Measurements from ENCODE around the gene RINT1.

Gene RINT1

DNA sequence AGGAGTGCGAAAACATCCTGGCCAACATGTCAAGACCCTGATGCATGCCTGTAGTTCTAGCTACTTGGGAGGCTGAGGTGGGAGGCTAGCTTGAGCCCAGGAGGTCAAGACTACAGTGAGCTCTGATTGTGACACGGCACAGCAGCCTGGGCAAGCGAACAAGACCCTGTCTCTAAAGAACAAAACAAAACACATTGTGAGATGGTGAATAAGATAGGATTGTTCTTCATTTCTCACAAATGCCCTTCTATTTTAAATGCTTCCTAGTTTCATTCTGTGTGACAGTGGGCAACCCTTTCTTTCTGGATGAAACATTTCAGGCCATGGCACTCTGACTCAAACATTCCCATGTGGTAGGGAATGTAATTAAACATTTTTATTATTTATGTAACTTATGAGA is 35.8 kb downstream of the RINT1 start:
- no peak overlapping the region for H3K27ac Mint-ChIP-seq
- no peak for ATAC-seq (replicated peaks)

DNA sequence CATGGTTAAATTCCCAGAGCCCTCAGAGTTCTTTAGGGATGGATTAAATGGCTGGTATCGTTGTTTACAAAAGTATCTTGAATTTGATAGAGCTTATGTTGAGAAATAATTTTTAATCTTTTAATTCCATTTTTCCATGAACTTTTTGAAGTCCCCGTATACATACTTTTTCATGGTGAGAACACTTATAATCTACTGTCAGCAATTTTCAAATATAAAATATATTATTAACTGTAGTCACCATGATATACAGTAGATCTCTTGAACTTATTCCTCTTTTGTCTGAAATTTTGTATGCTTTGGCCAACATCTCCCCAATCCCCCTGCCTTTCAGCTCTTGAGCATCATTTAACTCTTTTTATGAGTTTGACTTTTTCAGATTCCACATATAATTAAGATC is 39.9 kb downstream of the RINT1 start:
- Mint-ChIP-seq H3K27ac (no peak overlapping the region), H3K27me3 (no peaks in the 10 kb centered on the region)
- ATAC-seq (replicated peaks): no peak

More for the DNA sequence above, 35.8 kb downstream of the RINT1 start:
- no peak for DNase-seq
- H3K4me1 Mint-ChIP-seq (ENCODE audit: low read depth in 2 of 2): no peaks in the 10 kb centered on the region
- H3K9me3 Mint-ChIP-seq: no peaks in the 10 kb centered on the region
- no peak overlapping the region for H3K4me3 Mint-ChIP-seq
- peaks cover 61% of the 10 kb centered on the region for H3K36me3 Mint-ChIP-seq (ENCODE audit: insufficient read depth)
- H3K27me3 Mint-ChIP-seq: no peaks in the 10 kb centered on the region

DNA sequence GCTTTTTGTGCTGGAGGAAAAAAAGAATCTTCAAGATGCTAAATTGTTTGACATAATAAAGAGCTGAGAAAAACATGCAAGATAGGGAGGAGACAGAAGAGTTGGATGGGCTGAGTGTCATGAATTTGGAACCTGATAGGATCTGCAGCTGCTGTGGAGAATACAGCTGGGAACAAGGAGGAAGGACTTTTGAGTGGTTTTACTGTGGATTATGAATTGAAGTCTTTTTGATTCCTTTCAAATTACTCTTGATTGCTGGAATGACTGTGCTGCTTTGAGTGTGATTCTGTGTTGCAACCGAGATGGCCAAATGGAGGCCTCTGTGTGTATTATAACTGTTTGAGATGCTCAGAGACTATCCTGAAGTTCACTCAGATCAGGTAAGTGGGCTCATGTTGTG is 45.2 kb downstream of the RINT1 start:
- DNase-seq: no peak
- Mint-ChIP-seq H3K4me1 (ENCODE audit: low read depth in 2 of 2) (peaks cover 3 to 9% of the 10 kb centered on the region in 2 donors), H3K27ac (no peak overlapping the region), H3K9me3 (no peaks in the 10 kb centered on the region), H3K27me3 (peaks cover 2 to 17% of the 10 kb centered on the region in 2 donors), H3K4me3 (no peak overlapping the region), H3K36me3 (ENCODE audit: insufficient read depth) (peaks cover 6% of the 10 kb centered on the region)
- no peak for ATAC-seq (replicated peaks)

More for the DNA sequence above, 39.9 kb downstream of the RINT1 start:
- peaks cover 26% of the 10 kb centered on the region for H3K36me3 Mint-ChIP-seq (ENCODE audit: insufficient read depth)
- no peak overlapping the region for H3K4me3 Mint-ChIP-seq
- no peaks in the 10 kb centered on the region for H3K4me1 Mint-ChIP-seq (ENCODE audit: low read depth in 2 of 2)
- no peaks in the 10 kb centered on the region for H3K9me3 Mint-ChIP-seq
- DNase-seq: no peak

DNA sequence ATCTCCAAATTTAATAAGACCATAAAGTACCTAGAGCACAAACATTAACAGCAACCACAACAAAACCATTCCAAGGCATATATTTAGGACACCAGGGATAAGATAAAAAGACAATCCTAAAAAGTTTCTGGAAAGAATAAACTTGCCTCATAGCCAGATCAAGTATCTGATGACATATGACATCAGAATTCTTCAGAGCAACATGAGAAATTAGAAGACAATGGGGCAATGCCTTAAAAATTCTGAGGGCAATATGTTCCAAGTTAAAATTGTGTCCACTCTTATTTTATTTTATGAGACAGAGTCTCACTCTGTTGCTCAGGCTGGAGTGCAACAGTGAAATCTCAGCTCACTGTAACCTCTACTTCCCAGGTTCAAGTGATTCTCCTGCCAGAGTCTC is 46.5 kb downstream of the RINT1 start:
- Mint-ChIP-seq H3K4me1 (ENCODE audit: low read depth in 2 of 2) (peaks cover 3 to 9% of the 10 kb centered on the region in 2 donors), H3K9me3 (no peaks in the 10 kb centered on the region), H3K27ac (no peak overlapping the region), H3K36me3 (ENCODE audit: insufficient read depth) (peaks cover 6% of the 10 kb centered on the region), H3K27me3 (peaks cover 6 to 27% of the 10 kb centered on the region in 2 donors), H3K4me3 (no peak overlapping the region)
- DNase-seq (no peak), ATAC-seq (replicated peaks) (no peak)

DNA sequence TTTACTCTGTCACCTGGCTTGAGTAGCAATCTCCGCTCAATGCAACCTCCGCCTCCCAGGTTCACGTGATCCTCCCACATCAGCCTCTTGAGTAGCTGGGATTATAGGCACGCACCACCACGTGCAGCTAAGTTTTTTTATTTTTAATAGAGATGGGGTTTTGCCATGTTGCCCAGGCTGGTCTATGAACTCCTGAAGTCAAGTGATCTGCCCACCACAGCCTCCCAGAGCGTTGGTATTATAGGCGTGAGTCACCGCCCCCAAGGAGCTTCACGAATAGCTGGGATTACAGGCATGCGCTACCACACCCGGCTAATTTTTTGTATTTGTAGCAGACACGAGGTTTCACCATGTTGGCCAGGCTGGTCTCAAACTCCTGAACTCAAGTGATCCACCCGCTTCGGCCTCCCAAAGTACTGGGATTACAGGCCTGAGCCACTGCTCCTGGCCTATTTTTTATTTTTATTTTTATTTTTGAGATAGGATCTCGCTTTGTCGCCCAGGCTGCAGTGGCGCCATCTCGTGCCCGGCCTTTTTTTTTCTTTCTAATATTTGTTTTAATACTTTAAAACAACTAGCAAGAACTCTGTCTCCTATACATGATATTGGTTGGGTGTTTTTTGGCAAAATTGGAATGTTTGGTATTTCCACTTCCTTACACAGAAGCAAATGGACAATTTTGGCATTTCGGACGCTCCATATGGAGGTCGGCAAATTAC is 48.2 kb downstream of the RINT1 start:
- no peak for ATAC-seq (replicated peaks)
- no peak overlapping the region for H3K27ac Mint-ChIP-seq
- H3K4me3 Mint-ChIP-seq: no peak overlapping the region
- no peak for DNase-seq
- peaks cover 6 to 27% of the 10 kb centered on the region in 2 donors for H3K27me3 Mint-ChIP-seq
- H3K4me1 Mint-ChIP-seq (ENCODE audit: low read depth in 2 of 2): peaks cover 3 to 9% of the 10 kb centered on the region in 2 donors
- H3K9me3 Mint-ChIP-seq: peaks cover 3 to 6% of the 10 kb centered on the region in 2 donors
- H3K36me3 Mint-ChIP-seq (ENCODE audit: insufficient read depth): peaks cover 6% of the 10 kb centered on the region

DNA sequence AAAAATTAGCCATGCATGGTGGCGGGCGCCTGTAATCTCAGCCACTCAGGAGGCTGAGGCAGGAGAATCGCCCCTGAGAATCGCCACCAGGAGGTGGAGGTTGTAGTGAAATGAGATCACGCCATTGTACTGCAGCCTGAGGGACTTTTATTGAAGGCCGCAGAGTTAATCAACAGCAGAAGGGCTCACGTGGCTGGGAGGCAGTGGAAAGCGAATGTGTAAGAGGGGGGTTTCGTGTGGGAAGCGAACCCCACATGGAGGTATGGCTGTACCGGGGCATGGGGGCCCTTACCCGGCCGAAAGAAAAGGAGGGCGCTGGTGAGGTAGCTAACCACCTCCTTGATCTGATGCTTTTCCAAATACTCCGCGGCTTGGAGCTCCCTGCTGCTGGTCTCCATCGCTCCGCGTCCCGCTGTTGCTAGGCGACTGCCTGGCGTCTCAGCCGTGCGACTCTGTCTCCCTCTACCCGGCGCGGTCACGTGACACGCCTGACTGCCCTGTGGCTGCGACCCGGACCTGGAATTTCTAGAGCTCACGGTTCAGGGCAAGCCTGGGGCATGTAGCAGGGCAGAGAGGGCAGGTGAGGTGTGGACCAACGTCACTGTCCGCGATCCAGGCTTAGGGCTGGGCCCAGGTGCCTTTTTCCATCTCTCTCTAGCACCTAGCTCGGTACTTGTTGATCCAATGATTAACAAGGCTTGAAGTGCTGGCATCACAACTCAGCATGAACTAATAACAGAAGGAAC is 49.2 kb downstream of the RINT1 start, which contains the start of gene EFCAB10:
TSS of gene EFCAB10 (minus strand) at position 428 of the 746 bp plus-strand sequence. CDS start at position 398, 30 bp downstream.
- peak; percentile 2 to 13 (median 11) for DNase-seq
- peaks cover 6 to 27% of the 10 kb centered on the region in 2 donors for H3K27me3 Mint-ChIP-seq
- peaks cover 6% of the 10 kb centered on the region for H3K36me3 Mint-ChIP-seq (ENCODE audit: insufficient read depth)
- ATAC-seq (replicated peaks): peak; percentile 51
- peaks cover 3 to 6% of the 10 kb centered on the region in 2 donors for H3K9me3 Mint-ChIP-seq
- peak within 1 kb of the TSS; percentile 64 to 76 for H3K4me3 Mint-ChIP-seq
- H3K27ac Mint-ChIP-seq: no peak within 1 kb of the TSS
- peaks cover 3 to 11% of the 10 kb centered on the region in 2 donors for H3K4me1 Mint-ChIP-seq (ENCODE audit: low read depth in 2 of 2)

DNA sequence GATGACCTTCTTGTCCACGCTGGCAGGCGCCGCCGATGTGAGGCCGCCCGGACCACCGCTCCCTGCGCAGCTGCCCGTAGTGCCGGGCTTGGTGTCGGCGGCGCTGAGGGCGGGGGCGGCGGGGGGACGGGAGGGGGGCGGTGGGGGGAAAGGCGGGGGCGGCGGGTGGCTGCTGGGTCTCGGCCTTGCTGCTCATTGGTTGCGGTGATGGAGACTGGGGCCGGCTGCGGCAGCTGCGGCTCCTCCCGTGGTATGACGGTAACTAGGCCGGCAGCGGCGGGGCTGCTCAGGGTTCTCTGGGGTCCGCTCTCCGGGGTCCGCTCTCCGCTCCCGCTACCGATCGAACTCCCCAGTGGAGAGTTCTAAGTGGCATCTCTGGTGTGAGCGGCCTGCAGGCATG is 51.1 kb downstream of the RINT1 start:
- H3K4me1 Mint-ChIP-seq (ENCODE audit: low read depth in 2 of 2): peaks cover 3 to 11% of the 10 kb centered on the region in 2 donors

DNA sequence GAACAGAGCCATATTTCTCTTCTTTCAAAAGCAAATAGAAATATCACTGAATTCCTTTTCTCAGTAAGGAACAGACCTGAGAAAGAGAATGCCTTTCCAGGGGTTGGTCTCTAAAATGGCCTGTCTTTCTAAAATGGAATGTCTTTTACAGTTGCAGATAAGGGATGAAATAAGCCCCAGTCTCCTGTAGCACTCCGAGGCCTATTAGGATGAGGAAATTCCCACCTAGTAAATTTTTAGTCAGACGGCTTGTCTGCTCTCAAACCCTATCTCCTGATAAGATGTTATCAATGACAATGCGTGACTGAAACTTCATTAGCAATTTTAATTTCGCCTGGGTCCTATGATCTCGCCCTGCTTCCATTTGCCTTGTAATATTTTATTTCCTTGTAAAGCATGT is 52.2 kb downstream of the RINT1 start:
- H3K4me3 Mint-ChIP-seq: no peak overlapping the region
- DNase-seq (no peak), ATAC-seq (replicated peaks) (no peak)
- peaks cover 3 to 12% of the 10 kb centered on the region in 2 donors for H3K4me1 Mint-ChIP-seq (ENCODE audit: low read depth in 2 of 2)
- no peak overlapping the region for H3K27ac Mint-ChIP-seq
- H3K27me3 Mint-ChIP-seq: peaks cover 6 to 27% of the 10 kb centered on the region in 2 donors
- H3K36me3 Mint-ChIP-seq (ENCODE audit: insufficient read depth): peaks cover 3% of the 10 kb centered on the region
- peaks cover 3 to 6% of the 10 kb centered on the region in 2 donors for H3K9me3 Mint-ChIP-seq

More for the DNA sequence above, 51.1 kb downstream of the RINT1 start:
- no peak for ATAC-seq (replicated peaks)
- Mint-ChIP-seq H3K9me3 (peaks cover 3 to 6% of the 10 kb centered on the region in 2 donors), H3K4me3 (no peak overlapping the region), H3K36me3 (ENCODE audit: insufficient read depth) (peaks cover 3% of the 10 kb centered on the region), H3K27me3 (peaks cover 6 to 27% of the 10 kb centered on the region in 2 donors), H3K27ac (no peak overlapping the region)
- no peak for DNase-seq

DNA sequence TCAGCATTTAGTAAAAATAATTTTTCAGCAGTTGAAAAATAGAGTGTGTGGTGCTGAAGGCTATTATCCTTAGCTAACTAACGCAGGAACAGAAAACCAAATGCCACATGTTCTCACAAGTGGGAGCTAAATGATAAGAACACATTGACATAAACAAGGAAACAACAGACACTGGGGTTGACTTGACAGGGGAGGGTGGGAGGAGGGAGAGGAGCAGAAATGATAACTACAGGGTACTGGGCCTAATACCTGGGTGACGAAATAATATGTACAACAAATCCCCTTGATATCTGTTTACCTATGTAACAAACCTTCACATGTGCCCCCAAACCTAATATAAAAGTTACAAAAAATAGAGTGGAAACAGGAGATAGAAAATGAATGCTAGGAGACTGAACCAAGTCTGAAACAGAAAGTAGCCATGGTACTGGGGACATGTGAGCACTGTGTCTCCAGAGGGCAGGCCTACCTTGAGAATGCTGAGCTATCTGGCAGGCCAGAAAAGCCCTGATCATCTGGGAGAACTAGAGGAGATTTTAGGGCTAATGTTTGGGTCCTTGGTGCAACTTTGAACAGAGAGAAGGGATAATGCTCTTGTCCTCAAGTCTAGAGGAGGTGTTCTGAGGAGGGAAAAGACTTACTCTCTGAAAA is 54.0 kb downstream of the RINT1 start:
- Mint-ChIP-seq H3K4me1 (ENCODE audit: low read depth in 2 of 2) (peaks cover 9 to 13% of the 10 kb centered on the region in 2 donors), H3K27me3 (peaks cover 6 to 22% of the 10 kb centered on the region in 2 donors), H3K36me3 (ENCODE audit: insufficient read depth) (peaks cover 3% of the 10 kb centered on the region), H3K4me3 (no peak overlapping the region), H3K27ac (no peak overlapping the region), H3K9me3 (peaks cover 3 to 6% of the 10 kb centered on the region in 2 donors)
- ATAC-seq (replicated peaks): no peak
- no peak for DNase-seq

DNA sequence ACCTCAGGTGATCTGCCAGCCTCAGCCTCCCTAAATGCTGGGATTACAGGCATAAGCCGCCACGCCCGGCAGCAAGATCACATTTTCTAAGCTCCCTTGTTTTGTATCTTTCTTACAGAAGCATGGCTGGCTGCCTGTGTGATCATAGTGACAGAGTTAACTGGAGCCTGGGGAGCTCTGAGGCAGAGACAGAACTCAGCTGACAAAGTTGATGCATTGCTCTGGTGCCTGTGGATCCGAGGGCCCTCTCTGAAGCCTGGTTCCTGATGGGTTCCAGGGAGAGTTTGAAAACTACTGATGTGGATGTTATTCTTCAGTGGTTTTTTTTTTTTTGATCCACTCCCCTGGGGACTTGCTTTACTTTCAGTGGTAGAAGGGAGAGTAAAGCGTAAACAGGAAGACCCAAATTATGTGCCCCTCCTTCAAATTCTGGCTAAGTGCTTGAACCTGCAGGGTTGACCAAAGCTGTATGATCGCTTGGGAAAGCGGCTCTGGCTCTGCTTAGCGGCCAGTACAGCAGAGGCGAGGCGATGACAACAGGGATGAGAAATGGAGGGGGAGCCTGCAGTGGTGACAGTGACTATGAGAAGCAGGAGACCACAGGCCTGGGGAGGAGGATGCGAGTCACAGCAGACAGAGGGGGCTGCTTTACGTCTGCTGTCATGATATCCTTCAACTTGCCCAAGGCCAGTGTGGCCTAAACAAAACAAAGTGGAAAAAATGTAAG is 56.1 kb downstream of the RINT1 start:
- H3K4me3 Mint-ChIP-seq: no peak overlapping the region
- no peak for ATAC-seq (replicated peaks)
- H3K27ac Mint-ChIP-seq: no peak overlapping the region
- H3K9me3 Mint-ChIP-seq: peaks cover 3 to 6% of the 10 kb centered on the region in 2 donors
- H3K36me3 Mint-ChIP-seq (ENCODE audit: insufficient read depth): no peaks in the 10 kb centered on the region
- peaks cover 0 to 1% of the 10 kb centered on the region in 2 donors for H3K27me3 Mint-ChIP-seq
- peaks cover 6% of the 10 kb centered on the region in 2 donors for H3K4me1 Mint-ChIP-seq (ENCODE audit: low read depth in 2 of 2)
- DNase-seq: no peak

DNA sequence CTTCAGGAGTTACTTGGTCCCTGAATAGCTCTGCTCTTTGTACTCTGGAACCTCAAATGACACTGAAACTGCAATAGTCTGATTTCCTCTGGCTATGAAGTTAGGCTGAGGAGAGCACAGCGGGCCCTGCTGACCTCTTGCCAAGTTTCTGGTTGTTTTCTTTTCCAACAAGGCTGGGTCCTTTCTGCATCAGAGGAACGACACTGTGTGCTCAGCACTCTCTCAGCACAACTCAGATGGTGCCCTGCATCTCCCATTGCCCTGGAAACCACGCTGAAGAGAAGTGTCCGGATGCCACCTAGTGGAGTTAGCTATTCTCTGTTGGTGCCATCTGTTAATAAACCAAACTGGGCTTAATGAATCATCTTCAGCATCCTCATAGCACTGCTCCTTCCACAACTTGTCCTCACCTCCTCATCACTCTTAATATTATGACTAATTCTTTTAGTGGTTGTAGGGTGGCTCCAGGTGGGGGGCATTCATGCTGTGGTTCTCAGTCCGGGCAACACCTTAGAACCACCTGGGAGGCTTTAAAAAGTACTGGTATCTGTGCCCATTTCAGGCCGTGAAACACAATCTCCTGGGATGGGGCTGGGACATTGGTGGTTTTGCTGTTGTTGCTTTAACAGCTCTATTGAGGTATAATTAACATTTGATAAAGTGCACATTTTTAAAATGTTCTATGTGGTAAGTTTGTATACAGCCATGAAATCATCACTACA is 57.5 kb downstream of the RINT1 start:
- DNase-seq (peak; percentile 27 to 43 (median 31)), ATAC-seq (replicated peaks) (peak; percentile 93)
- Mint-ChIP-seq H3K9me3 (peaks cover 1 to 3% of the 10 kb centered on the region in 2 donors), H3K27ac (peak overlapping the region in 1 of 2 donors; percentile 15), H3K27me3 (no peaks in the 10 kb centered on the region), H3K4me1 (ENCODE audit: low read depth in 2 of 2) (peaks cover 6% of the 10 kb centered on the region in 2 donors), H3K36me3 (ENCODE audit: insufficient read depth) (no peaks in the 10 kb centered on the region), H3K4me3 (no peak overlapping the region)

DNA sequence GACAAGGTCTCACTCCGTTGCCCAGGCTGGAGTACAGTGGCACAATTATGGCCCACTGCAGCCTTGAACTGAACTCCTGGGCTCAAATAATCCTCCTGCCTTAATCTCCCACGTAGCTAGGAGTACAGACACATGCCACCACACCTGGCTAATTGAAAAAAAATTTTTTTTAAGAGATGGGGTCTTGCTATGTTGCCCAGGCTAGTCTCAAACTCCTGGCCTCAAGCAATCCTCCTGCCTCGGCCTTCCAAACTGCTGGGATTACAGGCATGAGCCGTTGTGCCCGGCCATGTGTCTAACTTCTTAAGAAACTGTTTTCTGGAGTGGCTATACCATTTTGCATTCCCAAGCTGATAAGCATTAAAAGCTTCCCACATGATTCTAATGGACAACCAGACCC is 58.8 kb downstream of the RINT1 start:
- H3K4me1 Mint-ChIP-seq (ENCODE audit: low read depth in 2 of 2): peaks cover 6% of the 10 kb centered on the region in 2 donors
- ATAC-seq (replicated peaks): no peak
- no peaks in the 10 kb centered on the region for H3K36me3 Mint-ChIP-seq (ENCODE audit: insufficient read depth)
- H3K4me3 Mint-ChIP-seq: no peak overlapping the region
- H3K9me3 Mint-ChIP-seq: no peaks in the 10 kb centered on the region
- H3K27me3 Mint-ChIP-seq: no peaks in the 10 kb centered on the region
- no peak overlapping the region for H3K27ac Mint-ChIP-seq
- no peak for DNase-seq

All from effector memory CD8-positive, alpha-beta T cell (primary cell).